Measurements from ENCODE around the gene CALML5.

CALML5 gene

DNA sequence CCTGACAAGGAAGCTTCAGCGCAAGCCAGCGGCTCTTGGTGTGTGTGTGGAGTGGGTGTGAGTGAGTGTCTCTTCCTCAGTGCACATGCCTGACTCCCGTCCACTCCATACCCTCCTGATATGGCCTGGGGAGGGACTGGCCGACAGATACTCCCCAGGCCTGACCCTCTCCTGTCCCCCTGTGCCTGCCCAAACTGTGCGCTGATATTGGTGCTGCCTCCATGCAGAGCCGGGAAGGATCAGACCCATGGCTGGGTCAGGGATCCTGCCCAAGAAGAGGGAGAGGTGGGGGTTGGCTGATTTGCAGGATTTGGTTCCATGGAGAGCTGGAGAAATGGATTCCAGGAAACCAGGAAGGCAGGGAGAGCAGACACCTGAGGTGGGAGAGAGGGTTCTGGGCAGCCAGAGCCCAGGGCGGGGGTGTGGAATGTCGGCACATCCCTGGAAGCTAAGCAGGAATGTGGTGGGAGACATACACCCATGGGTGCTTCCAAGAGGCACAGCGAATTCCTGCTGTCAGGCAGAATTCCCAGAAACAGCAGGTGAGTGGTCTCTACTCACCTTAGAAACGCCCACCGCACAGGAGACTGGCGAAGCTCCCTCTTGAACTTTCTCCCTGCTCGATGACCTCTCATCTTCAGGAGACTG is 6.3 kb downstream of the CALML5 start:
- H3K27ac ChIP-seq (ENCODE audit: low read length) = no peak overlapping the region
- H3K9me3 ChIP-seq (ENCODE audit: insufficient read depth, low read length, severe bottlenecking) = no peaks in the 10 kb centered on the region
- H4K20me1 ChIP-seq (ENCODE audit: insufficient read depth, low read length) = no peaks in the 10 kb centered on the region
- H3K4me3 ChIP-seq (ENCODE audit: low read depth in 1 of 2, low read length in 2 of 2) = no peak overlapping the region
- ATAC-seq (ENCODE audit: insufficient read depth, low read depth) (no peak), DNase-seq (no peak)
- H3K36me3 ChIP-seq (ENCODE audit: insufficient read depth, low read length) = no peaks in the 10 kb centered on the region
- H2AFZ ChIP-seq (ENCODE audit: low read depth, low read length) = no peak overlapping the region
- H3K79me2 ChIP-seq (ENCODE audit: insufficient read depth, low read length) = no peaks in the 10 kb centered on the region
- no peaks in the 10 kb centered on the region for H3K4me1 ChIP-seq (ENCODE audit: insufficient read depth, low read length)
- TF ChIP-seq EZH2 (IDR thresholded peaks at IDR 0.05; ENCODE audit: borderline replicate concordance, low read depth, low read length, severe bottlenecking) = no peak
- TF ChIP-seq, protein P1, sequence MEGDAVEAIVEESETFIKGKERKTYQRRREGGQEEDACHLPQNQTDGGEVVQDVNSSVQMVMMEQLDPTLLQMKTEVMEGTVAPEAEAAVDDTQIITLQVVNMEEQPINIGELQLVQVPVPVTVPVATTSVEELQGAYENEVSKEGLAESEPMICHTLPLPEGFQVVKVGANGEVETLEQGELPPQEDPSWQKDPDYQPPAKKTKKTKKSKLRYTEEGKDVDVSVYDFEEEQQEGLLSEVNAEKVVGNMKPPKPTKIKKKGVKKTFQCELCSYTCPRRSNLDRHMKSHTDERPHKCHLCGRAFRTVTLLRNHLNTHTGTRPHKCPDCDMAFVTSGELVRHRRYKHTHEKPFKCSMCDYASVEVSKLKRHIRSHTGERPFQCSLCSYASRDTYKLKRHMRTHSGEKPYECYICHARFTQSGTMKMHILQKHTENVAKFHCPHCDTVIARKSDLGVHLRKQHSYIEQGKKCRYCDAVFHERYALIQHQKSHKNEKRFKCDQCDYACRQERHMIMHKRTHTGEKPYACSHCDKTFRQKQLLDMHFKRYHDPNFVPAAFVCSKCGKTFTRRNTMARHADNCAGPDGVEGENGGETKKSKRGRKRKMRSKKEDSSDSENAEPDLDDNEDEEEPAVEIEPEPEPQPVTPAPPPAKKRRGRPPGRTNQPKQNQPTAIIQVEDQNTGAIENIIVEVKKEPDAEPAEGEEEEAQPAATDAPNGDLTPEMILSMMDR (IDR thresholded peaks at IDR 0.05; ENCODE audit: borderline replicate concordance, extremely low read depth, low read length, poor library complexity, severe bottlenecking) = no peak
- no peak overlapping the region for H3K4me2 ChIP-seq (ENCODE audit: insufficient read depth, low read length)
- H3K9ac ChIP-seq (ENCODE audit: low read depth, low read length) = no peak overlapping the region
- H3K27me3 ChIP-seq (ENCODE audit: insufficient read depth, low read length, poor library complexity) = no peaks in the 10 kb centered on the region

DNA sequence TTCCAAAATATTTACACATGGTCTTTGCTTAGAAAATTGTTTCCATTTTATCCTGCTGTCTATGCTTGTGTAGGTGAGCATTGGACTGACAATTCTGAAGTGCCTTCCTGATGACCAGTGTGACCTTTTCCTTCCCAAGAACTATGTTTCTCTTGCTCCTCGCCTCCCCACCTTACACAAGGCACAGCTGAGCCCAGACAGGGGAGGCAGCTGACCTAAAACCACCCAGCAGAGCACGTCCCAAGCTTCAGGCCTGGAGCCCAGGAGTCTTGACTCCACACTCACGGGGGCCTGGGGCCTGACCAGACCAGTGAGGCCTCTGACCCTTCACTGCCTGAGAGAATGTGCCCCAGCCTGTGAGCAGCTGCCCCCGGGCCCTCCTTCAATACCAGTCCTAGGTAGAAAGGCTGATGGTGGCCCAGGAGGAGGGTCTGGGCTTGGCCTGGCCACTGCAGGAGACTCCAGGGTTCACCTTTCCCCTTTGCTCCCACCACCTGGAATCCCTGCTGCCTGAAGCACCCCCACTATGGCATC is 7.0 kb downstream of the CALML5 start:
- Histone ChIP-seq H4K20me1 (ENCODE audit: insufficient read depth, low read length) (no peaks in the 10 kb centered on the region), H3K36me3 (ENCODE audit: insufficient read depth, low read length) (no peaks in the 10 kb centered on the region), H3K9ac (ENCODE audit: low read depth, low read length) (no peak overlapping the region), H3K79me2 (ENCODE audit: insufficient read depth, low read length) (no peaks in the 10 kb centered on the region), H3K4me1 (ENCODE audit: insufficient read depth, low read length) (no peaks in the 10 kb centered on the region), H3K27ac (ENCODE audit: low read length) (no peak overlapping the region), H3K27me3 (ENCODE audit: insufficient read depth, low read length, poor library complexity) (no peaks in the 10 kb centered on the region), H2AFZ (ENCODE audit: low read depth, low read length) (no peak overlapping the region), H3K4me2 (ENCODE audit: insufficient read depth, low read length) (no peak overlapping the region), H3K4me3 (ENCODE audit: low read depth in 1 of 2, low read length in 2 of 2) (no peak overlapping the region), H3K9me3 (ENCODE audit: insufficient read depth, low read length, severe bottlenecking) (no peaks in the 10 kb centered on the region)
- DNase-seq = no peak
- TF ChIP-seq, protein P1 (IDR thresholded peaks at IDR 0.05; ENCODE audit: borderline replicate concordance, extremely low read depth, low read length, poor library complexity, severe bottlenecking) = no peak
- no peak for TF ChIP-seq EZH2 (IDR thresholded peaks at IDR 0.05; ENCODE audit: borderline replicate concordance, low read depth, low read length, severe bottlenecking)
- ATAC-seq (ENCODE audit: insufficient read depth, low read depth) = no peak

DNA sequence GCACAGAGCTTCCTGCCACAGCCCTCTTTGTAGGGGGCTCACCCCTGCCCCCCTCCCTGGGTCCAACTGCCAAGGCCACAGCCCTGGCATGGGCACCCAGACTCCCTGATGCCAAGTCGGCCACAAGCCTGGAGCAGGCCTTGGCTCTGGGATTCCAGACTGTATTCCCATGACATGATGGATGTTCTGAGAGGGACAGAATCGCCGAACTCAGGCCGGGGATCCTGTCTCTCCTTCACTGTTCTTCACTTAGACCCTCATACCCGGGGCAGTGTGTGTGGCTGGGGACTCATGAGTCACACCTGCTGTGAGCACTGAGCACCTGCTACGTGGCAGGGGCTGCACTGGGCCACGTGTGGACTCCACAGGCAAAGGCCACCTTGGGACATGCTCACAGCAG is 7.9 kb downstream of the CALML5 start:
- Histone ChIP-seq H3K27ac (ENCODE audit: low read length) (no peak overlapping the region), H4K20me1 (ENCODE audit: insufficient read depth, low read length) (no peaks in the 10 kb centered on the region), H2AFZ (ENCODE audit: low read depth, low read length) (no peak overlapping the region), H3K9me3 (ENCODE audit: insufficient read depth, low read length, severe bottlenecking) (no peaks in the 10 kb centered on the region), H3K4me2 (ENCODE audit: insufficient read depth, low read length) (no peak overlapping the region), H3K27me3 (ENCODE audit: insufficient read depth, low read length, poor library complexity) (no peaks in the 10 kb centered on the region), H3K9ac (ENCODE audit: low read depth, low read length) (no peak overlapping the region), H3K4me1 (ENCODE audit: insufficient read depth, low read length) (no peaks in the 10 kb centered on the region), H3K36me3 (ENCODE audit: insufficient read depth, low read length) (no peaks in the 10 kb centered on the region), H3K79me2 (ENCODE audit: insufficient read depth, low read length) (no peaks in the 10 kb centered on the region), H3K4me3 (ENCODE audit: low read depth in 1 of 2, low read length in 2 of 2) (no peak overlapping the region)
- no peak for DNase-seq
- TF ChIP-seq, protein P1 (IDR thresholded peaks at IDR 0.05; ENCODE audit: borderline replicate concordance, extremely low read depth, low read length, poor library complexity, severe bottlenecking) = no peak
- no peak for TF ChIP-seq EZH2 (IDR thresholded peaks at IDR 0.05; ENCODE audit: borderline replicate concordance, low read depth, low read length, severe bottlenecking)
- ATAC-seq (ENCODE audit: insufficient read depth, low read depth) = no peak

Measured in DND-41 (cell line).